Fibroblast of skin of abdomen (primary cell): ENCODE data around the gene CXCL8. TPM values are rescaled to one million over a fixed set of nuclear protein-coding genes. Genes with fewer than 3 reads are reported as not detected.
"Not testable (repeated sequence)": the region's sequence is repeated elsewhere in the genome, so short reads cannot be mapped to it uniquely, and the experiment has no call there.

Source experiments
- DNase-seq: peaks from one replicate; pipeline ENCODE4 v3.0.0-alpha.2; 2013
- polyA plus RNA-seq, 2 experiments: library from polyadenylated mRNA; unstranded; fragments of 120-200 nt; gene quantifications; one replicate each; pipeline ENCODE4 v1.2.1, GENCODE V29; 2013; ENCODE audit not compliant: insufficient read length in 2 of 2

The CXCL8 gene
- 4.5 TPM for polyA plus RNA-seq (2013, experiment 1 of 2; ENCODE audit: insufficient read length)
- 5.5 TPM for polyA plus RNA-seq (2013, experiment 2 of 2; ENCODE audit: insufficient read length)

- DNase-seq = peak; percentile 75
Measured at GRCh38 chr4:73740353-73740778, at the start of gene CXCL8. CXCL8 (plus strand) TSS chr4:73740569; CDS start chr4:73740659, 90 bp downstream.

- DNase-seq = not testable (repeated sequence)
Measured at GRCh38 chr4:73691201-73691600, 49.2 kb upstream of the CXCL8 start.

GRCh38 chr4:73691759-73692158 lies 48.6 kb upstream of the CXCL8 start:
- no peak for DNase-seq

GRCh38 chr4:73692254-73692653 lies 48.1 kb upstream of the CXCL8 start:
- DNase-seq = no peak

GRCh38 chr4:73692701-73693100 lies 47.7 kb upstream of the CXCL8 start:
- no peak for DNase-seq

- peak; percentile 50 for DNase-seq
Measured at GRCh38 chr4:73693811-73694210, 46.6 kb upstream of the CXCL8 start.

GRCh38 chr4:73698217-73698616 lies 42.2 kb upstream of the CXCL8 start:
- no peak for DNase-seq

GRCh38 chr4:73701116-73701515 lies 39.3 kb upstream of the CXCL8 start:
- peak; percentile 52 for DNase-seq

GRCh38 chr4:73702796-73703287 lies 37.5 kb upstream of the CXCL8 start:
- no peak for DNase-seq

- DNase-seq = no peak
Measured at GRCh38 chr4:73703320-73703719, 37.0 kb upstream of the CXCL8 start.

- DNase-seq = peak; percentile 99
Measured at GRCh38 chr4:73704314-73705055, 35.9 kb upstream of the CXCL8 start.

- peak; percentile 74 for DNase-seq
Measured at GRCh38 chr4:73705056-73705432, 35.3 kb upstream of the CXCL8 start.

GRCh38 chr4:73705721-73706120 lies 34.6 kb upstream of the CXCL8 start:
- DNase-seq = no peak

GRCh38 chr4:73706811-73707210 lies 33.6 kb upstream of the CXCL8 start:
- no peak for DNase-seq

GRCh38 chr4:73707269-73707875 lies 33.0 kb upstream of the CXCL8 start:
- no peak for DNase-seq

GRCh38 chr4:73707918-73708577 lies 32.3 kb upstream of the CXCL8 start:
- DNase-seq = peak; percentile 84

- no peak for DNase-seq
Measured at GRCh38 chr4:73709451-73710033, 30.8 kb upstream of the CXCL8 start.

- no peak for DNase-seq
Measured at GRCh38 chr4:73710094-73710493, 30.3 kb upstream of the CXCL8 start.

- DNase-seq = no peak
Measured at GRCh38 chr4:73711989-73712388, 28.4 kb upstream of the CXCL8 start.

- DNase-seq = no peak
Measured at GRCh38 chr4:73713650-73714049, 26.7 kb upstream of the CXCL8 start.

GRCh38 chr4:73714647-73715046 lies 25.7 kb upstream of the CXCL8 start:
- DNase-seq = no peak

- DNase-seq = no peak
Measured at GRCh38 chr4:73715659-73716058, 24.7 kb upstream of the CXCL8 start.
